Occipital lobe (tissue), 2 donors: ENCODE data around the gene STX18. TPM values are rescaled to one million over a fixed set of nuclear protein-coding genes. Genes with fewer than 3 reads are reported as not detected.

Experiments
- DNase-seq: peaks from one replicate; lab custom pipeline; 2025; lab: John Stamatoyannopoulos, UW
- total RNA-seq: library from RNA; depleted of rRNA; stranded (reverse); fragments of >200 nt; gene quantifications from one replicate; pipeline ENCODE4 v1.2.3, GENCODE V29; 2014

Gene STX18
- total RNA-seq, 1 donor from 2014 or later, result 15.4 TPM

DNA sequence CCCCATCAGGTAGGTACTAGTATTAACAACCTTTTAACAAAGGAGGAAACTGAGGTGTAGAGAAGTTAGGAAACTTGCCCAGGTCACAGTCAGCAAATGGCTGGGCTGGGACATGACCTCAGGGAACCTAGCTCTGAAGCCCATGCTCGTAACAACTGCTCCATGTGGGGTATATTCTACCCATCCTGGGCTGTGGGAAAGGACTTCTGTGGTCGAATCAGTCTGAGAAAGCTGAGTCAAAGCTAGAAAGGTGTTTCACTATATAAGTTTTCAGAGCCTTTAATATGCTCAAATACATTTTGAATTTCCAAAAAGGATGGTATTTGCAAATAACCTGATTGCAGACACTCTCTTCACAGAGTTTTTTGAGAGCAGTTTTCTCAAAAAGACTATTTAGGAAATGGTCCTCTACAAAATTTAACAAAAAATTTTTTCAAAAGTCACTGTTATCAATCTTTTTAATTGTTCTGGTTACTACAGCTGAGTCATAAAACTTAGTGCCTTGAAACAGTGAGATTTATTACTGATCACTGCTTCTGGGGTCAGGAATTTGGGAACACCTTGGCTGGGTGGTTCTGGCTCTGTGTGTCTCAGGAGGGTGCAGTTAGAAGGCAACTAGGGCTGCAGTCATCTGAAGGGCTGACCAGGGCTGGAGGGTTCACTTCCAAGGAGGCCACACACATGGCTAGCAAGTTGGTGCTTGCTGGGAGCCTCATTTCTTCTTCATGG, 101.4 kb downstream of the STX18 start:
- DNase-seq, result no peak

DNA sequence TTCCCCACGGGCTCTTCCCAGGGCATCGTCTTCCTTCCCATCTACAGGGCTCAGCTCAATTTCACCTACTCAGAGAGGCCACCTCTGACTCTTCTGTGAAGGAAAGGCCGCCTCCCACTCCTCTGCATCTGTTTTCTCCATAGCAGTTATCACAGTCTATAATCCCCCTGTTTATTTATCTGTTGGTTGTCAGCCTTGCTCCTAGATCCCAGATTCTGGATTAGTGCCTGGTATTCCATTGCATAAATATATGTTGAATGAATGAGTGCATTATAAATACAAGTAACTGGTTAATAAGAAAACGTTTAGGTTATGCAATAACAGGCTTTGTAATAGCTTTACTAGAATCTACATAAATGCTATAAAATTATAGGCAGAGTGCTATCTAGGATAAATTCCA, 102.1 kb downstream of the STX18 start:
- no peak for DNase-seq

- no peak for DNase-seq
Observed at GRCh38 chr4:4438891-4439290, 103.0 kb downstream of the STX18 start.

DNA sequence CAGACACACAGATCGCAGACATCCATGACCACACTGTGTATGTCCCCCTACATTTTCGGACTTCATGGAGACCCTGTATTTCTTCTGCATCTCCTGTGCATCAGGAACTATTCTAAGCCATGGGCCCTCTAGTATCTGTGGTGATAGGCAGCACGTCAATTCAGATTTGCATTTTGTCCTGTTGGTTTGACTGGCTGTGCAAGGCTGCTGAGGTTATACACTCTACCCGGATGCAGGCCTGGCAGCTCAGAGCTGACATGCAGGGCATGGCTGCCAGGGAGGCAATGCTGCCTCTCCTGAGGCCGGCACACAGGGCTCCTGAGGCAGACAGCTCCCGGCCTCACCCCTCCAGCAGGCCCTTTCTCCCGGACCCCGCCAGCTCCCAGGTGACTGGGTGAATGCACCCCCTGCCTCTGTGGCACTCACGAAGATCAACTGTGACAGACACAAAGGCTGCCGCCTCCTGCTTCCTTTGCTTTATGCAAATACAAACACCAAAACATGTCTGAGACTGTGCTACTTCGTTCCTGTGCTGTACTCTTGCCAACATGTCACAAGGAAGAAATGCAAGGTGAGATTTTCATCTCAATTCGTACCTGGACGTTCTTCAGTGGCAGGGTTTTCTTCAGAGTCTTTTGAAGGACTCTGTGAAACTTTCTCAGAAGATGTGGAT, 103.9 kb downstream of the STX18 start:
- no peak for DNase-seq

GRCh38 chr4:4436244-4436823, 105.5 kb downstream of the STX18 start:
- DNase-seq, result no peak

DNA sequence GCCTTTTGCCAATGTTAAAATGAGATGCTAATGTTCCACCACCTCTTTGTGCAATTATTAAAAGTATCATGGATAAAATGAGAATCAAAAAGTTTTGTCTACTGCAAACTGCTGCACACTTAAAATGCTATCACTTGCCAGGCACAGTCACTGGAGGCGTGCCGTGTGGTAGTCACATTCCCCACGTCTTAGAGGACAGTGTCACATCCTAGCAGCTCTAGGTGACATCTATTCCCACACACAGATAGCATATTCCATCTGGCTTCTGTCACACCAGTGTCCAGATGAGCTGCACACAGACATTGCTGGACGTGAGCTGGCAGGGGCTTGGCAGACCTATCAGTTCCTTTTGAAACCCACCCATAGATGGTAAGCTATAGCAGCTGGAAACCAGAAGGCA, 107.9 kb downstream of the STX18 start:
- no peak for DNase-seq

DNA sequence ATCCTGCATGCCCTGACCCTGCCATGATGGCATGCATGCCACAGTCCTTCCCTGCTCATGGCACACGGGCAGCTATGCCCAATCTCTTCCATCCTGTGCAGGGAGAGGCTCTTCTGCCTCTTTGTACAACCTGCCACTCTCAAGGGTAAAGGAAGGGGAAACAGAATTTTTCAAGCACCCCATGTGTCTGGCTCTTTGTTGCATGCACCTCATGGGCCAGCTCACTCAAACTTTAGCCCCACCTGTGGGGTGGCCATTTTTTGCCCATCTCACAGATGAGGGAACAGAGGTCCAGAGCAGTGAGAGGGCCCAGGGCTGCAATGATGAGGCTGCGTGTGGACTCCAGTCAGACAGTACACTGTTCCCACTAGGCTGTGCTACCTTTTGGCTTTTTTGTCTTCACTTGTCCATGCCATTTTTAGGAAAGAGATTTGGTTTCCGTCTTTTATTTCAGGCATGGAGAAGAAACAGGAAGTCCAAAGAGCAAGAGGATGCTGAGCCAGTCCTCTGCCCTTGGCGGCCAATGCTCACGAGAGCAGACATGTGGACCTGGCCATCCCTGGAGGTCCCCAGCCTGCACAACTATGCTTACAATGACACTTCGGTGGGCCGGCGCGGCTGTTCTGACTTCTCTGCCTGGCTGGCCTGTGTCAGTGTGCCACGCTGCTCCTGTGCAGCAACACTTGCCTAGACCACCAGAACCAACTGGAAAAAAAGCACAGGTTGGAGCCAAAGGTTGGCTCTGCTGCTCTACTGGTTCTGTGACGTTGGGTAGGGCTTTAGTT, 109.3 kb downstream of the STX18 start:
- no peak for DNase-seq

DNA sequence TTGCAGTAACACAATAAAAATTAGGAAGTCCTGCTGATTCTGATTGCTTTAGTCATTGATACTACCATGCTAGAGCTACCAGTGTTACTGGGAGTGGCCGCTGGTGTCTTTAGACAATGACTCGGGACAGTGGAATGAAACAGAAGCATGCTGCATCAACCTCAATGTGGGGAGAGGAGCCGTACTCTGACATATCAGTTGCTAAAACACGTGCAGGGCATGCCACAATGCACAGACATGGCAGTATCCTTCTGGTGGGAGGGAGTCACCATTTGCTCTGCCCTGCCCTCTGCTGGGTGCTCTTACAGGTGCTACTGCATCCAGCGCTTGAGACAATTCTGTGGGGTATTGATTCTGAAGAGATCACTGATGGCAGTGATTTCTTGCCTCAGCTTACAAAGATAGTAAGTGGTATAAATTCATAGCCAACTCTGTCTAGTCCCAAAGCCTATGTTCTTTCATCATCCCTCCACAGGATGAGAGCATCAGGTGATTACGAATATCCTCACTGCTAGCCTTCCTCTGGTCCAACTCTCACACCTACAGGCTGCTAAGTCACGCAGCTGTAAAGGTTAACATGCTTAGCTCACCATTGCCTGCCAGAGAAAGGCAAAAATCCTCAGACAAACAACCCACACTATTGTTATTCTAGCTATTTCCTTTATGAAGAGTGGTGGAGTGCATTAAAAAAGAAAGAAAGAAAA, 111.2 kb downstream of the STX18 start:
- no peak for DNase-seq

DNA sequence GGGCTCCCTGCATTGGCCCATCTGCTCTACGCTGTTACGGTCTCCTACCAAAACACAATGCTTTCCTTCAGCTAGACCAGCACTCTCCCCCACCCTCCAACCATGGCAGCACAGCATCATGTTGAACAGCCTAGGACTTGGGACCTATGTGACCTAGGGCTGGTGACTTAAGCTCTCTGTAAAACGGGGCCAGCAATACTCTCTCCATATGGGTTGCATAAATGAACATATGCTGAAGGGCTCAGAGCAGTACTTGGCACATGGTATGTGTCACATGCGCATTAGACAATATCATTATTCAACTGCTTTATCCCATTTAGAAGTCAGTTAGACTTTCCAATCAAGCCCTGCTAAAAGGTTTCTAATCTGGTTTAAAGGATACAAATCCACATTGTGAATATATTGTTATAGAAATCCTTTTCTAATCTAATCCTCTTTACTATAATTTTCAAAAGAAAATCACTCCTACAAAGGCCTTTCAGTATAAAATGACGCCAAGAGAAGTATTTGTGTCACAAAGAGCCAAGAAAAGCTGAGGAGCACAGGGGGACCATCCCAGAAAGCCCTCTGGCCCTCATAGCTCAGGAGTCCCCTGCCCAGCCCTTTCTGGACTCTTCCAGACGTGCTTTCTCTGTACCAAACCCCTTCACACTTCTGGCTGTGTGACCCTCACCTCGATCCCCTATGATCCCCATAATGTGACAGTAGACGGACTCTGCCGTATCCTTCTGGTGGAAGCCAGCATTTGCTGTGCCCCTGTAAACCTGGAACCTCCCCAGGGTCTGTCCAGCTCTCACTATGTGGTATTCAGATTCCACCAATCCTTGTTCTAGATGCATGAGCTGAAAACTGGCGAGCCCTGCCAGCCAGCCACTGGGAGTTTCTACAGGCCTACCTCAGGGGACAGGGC, 112.6 kb downstream of the STX18 start:
- DNase-seq, result no peak

GRCh38 chr4:4427886-4428285, 114.0 kb downstream of the STX18 start:
- DNase-seq, result no peak

DNA sequence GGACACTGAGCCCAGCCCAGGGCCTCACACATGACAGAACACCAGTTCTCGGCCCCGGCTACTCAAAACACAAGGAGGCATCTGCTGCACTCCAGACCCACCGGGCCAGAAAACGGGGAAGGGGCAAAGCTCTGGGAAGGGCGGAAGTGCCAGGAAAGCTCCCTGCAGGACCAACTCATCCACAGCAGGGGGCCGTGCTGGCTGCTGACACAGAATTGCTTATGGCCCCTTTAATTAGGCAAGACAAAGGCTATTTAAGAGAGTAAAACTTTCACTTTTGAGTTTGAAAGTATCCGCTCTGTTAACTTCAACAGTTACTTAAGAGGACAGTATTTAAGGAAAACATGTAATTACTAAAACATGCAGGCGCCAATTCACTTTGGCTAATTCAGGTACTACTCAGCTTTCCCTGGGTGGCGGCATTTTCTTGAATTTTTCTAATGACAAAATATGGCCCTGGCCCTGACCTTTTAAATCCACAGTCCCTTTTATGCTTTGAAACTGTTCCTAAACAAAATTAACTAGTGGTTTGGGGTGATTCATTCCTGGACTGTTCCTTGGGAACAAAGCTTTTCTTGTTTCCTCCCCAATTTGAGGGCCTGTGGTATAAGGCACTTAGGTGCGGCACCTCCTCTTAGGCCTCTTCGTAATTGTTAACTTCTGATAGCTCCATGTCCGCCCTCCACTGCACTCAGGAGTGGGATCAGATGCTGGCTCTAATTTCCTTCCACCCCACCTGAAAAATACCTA, 114.6 kb downstream of the STX18 start:
- DNase-seq, result no peak

- DNase-seq, result no peak
Observed at GRCh38 chr4:4426511-4427120, 115.2 kb downstream of the STX18 start.

- DNase-seq, result no peak
Observed at GRCh38 chr4:4425696-4426095, 116.2 kb downstream of the STX18 start.

DNA sequence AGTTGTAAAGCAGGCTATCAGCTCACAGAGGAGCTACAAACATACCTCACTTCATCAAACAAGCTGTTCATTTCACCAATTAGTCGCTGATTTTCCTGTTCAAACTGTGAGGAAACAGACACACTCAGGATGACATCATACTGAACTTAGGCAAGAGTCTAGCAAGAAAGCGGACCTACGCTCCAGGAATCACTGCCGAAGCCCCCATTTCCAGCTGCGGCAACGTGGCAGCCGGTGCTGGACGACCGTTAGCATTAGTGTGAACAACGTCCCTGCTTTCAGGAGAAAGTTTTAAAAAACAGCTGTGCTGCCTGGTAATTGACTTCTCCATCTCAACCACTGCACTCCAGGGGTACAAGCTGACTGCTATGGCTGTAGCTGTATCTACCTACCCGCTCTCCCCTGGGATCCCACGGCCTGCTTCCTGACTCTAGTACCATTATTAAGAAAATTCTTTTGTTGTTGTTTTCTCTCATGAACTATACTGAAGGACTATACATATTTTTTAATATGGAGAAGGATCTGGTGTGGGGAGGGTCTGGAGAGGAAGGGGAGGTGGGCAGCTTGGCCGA, 116.6 kb downstream of the STX18 start:
- no peak for DNase-seq

- no peak for DNase-seq
Observed at GRCh38 chr4:4424499-4425115, 117.2 kb downstream of the STX18 start.

GRCh38 chr4:4423706-4424498, 117.9 kb downstream of the STX18 start:
- no peak for DNase-seq

DNA sequence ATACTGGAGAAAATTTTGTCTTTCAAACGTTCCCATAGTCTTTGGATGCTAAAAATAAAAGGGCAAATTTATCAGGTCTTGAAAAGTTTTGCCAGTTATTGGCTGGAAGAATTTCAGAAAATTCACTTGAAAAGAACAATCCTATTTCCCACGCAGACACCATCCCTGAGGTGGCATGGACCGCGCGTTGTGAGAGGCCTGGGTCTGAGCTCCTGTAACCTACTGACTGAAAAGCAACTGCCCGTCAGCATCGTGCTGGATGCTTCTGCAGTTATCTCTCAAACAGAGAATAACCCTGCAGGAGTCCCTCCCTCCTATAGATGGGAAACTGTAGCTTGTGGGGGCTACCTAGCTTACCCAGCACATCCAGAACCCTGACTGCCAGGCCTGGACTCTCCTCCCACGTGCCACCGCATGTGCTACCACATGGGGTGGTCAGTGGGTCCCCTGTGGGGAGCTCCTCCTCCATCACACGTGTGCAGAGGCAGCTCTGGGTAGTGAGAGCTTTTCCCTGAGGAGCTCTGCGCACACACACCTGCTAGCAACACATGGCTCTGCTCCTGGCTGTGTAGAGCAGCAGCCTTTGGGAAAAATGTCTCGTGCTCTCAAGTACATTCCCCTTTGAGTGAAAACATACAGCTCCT, 118.9 kb downstream of the STX18 start:
- no peak for DNase-seq
